Endothelial cell (in vitro differentiated cells): ENCODE data around the gene ENDOU. TPM values are rescaled to one million over a fixed set of nuclear protein-coding genes. Genes with fewer than 3 reads are reported as not detected.

ENCODE experiments used
- DNase-seq: peaks from one replicate; pipeline ENCODE4 v3.0.0; 2021; ENCODE audit warnings: low spot score
- H3K27ac Mint-ChIP-seq: one replicate; pipeline ENCODE4 v1.8.0; 2021; ENCODE audit warnings: mixed read lengths, inconsistent platforms; ENCODE audit not compliant: unreplicated experiment
- H3K27me3 Mint-ChIP-seq: one replicate; pipeline ENCODE4 v1.8.0; 2021; ENCODE audit warnings: mild to moderate bottlenecking, moderate library complexity, mixed read lengths, inconsistent platforms; ENCODE audit not compliant: unreplicated experiment
- H3K36me3 Mint-ChIP-seq: one replicate; pipeline ENCODE4 v1.8.0; 2021; ENCODE audit warnings: mild to moderate bottlenecking, low read depth, mixed read lengths, inconsistent platforms; ENCODE audit not compliant: unreplicated experiment
- H3K4me1 Mint-ChIP-seq: one replicate; pipeline ENCODE4 v1.8.0; 2021; ENCODE audit warnings: mild to moderate bottlenecking, mixed read lengths, inconsistent platforms; ENCODE audit not compliant: unreplicated experiment
- H3K4me3 Mint-ChIP-seq: one replicate; pipeline ENCODE4 v1.8.0; 2021; ENCODE audit warnings: mild to moderate bottlenecking, mixed read lengths, inconsistent platforms; ENCODE audit not compliant: unreplicated experiment
- H3K9me3 Mint-ChIP-seq: one replicate; pipeline ENCODE4 v1.8.0; 2021; ENCODE audit warnings: mixed read lengths, inconsistent platforms; ENCODE audit not compliant: unreplicated experiment
- long read RNA-seq: library from polyadenylated mRNA; unstranded; transcript quantifications from one replicate; pipeline ENCODE4 v2.0.0, GENCODE V29; 2020; ENCODE audit not compliant: unreplicated experiment
- total RNA-seq: library from RNA; stranded (reverse); fragmentation: NEBNext Ultra II Directional; extraction: Animal tissue kit (Norgen Biotek cat#: 25700); gene quantifications from one replicate; pipeline ENCODE4 v1.2.1, GENCODE V29; 2021; ENCODE audit not compliant: unreplicated experiment
- TF ChIP-seq, protein P1 (sequence below): fragments of 200-600 bp; sonication (generic); IDR thresholded peaks from one replicate; pipeline ENCODE4 v1.5.0; 2021; ENCODE audit warnings: antibody characterized with exemption; ENCODE audit not compliant: unreplicated experiment

The ENDOU gene, protein sequence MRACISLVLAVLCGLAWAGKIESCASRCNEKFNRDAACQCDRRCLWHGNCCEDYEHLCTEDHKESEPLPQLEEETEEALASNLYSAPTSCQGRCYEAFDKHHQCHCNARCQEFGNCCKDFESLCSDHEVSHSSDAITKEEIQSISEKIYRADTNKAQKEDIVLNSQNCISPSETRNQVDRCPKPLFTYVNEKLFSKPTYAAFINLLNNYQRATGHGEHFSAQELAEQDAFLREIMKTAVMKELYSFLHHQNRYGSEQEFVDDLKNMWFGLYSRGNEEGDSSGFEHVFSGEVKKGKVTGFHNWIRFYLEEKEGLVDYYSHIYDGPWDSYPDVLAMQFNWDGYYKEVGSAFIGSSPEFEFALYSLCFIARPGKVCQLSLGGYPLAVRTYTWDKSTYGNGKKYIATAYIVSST
- total RNA-seq = 1.6 TPM
- long read RNA-seq = 0 reads

DNA sequence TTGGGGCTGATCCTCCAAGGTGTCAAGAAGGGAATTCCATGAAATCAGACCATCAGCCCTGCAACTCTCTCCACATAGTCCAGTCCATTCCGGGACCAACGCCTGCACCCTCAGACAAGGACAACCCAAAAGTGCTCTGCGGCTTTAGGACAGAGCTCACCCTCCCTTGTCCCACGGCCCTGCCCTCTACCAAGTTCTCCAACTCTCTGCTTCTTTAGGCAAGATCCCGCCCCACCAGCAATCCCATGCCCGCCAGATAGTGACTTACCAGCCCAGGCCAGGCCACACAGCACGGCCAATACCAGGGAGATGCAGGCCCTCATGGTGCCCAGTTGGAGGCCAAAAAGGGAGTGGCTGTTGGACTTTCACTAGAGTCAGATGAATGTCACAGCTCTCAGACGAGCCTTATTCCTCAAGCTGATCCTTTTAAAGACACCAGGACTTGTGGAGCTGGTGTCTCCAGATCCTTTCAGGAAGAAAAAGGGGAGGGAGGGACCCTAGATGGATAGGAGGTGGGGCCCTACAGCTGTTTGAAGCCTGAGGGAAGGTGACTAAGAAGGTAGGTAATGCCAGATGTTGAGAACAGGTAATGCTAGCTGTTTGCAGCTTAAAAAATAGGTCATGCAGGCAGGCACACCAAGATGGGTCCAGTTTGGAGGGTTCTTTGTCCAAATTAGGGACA, at the start of gene ENDOU:
Gene ENDOU, minus strand, starts transcription at position 400 of the 682 bp plus-strand sequence. Its CDS starts 77 bp downstream, at position 323.
- H3K4me3 Mint-ChIP-seq = no peak within 1 kb of the TSS
- H3K4me1 Mint-ChIP-seq = peaks cover 6% of the 10 kb centered on the region
- H3K27ac Mint-ChIP-seq = no peak within 1 kb of the TSS
- peaks cover 12% of the 10 kb centered on the region for H3K27me3 Mint-ChIP-seq
- DNase-seq = no peak
- TF ChIP-seq, protein P1, sequence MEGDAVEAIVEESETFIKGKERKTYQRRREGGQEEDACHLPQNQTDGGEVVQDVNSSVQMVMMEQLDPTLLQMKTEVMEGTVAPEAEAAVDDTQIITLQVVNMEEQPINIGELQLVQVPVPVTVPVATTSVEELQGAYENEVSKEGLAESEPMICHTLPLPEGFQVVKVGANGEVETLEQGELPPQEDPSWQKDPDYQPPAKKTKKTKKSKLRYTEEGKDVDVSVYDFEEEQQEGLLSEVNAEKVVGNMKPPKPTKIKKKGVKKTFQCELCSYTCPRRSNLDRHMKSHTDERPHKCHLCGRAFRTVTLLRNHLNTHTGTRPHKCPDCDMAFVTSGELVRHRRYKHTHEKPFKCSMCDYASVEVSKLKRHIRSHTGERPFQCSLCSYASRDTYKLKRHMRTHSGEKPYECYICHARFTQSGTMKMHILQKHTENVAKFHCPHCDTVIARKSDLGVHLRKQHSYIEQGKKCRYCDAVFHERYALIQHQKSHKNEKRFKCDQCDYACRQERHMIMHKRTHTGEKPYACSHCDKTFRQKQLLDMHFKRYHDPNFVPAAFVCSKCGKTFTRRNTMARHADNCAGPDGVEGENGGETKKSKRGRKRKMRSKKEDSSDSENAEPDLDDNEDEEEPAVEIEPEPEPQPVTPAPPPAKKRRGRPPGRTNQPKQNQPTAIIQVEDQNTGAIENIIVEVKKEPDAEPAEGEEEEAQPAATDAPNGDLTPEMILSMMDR = no peak
- H3K36me3 Mint-ChIP-seq = peaks cover 14% of the 10 kb centered on the region
- no peaks in the 10 kb centered on the region for H3K9me3 Mint-ChIP-seq

DNA sequence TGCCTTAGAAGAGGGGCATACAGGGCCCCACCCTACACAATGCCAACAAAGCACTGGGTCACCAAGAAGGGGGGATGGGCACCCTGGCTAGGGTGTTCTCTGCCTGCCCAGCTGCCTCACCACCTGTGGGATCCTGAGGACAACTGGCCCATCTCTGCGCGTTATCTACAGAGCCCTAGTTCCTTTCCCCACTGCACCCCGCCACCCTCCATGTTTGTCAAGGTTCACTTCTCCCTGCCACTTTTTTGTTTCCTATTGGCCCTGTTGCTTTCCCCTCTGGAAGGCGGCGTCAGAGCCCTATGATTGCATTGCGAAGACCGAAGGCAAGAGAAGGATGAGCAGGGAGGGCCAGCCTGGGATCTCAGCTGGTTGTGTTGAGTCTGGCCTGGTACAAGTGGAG, 49.4 kb upstream of the ENDOU start:
- H3K4me3 Mint-ChIP-seq = peak overlapping the region; percentile 96
- peaks cover 55% of the 10 kb centered on the region for H3K4me1 Mint-ChIP-seq
- peaks cover 30% of the 10 kb centered on the region for H3K27me3 Mint-ChIP-seq
- TF ChIP-seq, protein P1 = no peak
- H3K27ac Mint-ChIP-seq = peak overlapping the region; percentile 30
- no peak for DNase-seq
- H3K9me3 Mint-ChIP-seq = no peaks in the 10 kb centered on the region
- H3K36me3 Mint-ChIP-seq = peaks cover 22% of the 10 kb centered on the region

DNA sequence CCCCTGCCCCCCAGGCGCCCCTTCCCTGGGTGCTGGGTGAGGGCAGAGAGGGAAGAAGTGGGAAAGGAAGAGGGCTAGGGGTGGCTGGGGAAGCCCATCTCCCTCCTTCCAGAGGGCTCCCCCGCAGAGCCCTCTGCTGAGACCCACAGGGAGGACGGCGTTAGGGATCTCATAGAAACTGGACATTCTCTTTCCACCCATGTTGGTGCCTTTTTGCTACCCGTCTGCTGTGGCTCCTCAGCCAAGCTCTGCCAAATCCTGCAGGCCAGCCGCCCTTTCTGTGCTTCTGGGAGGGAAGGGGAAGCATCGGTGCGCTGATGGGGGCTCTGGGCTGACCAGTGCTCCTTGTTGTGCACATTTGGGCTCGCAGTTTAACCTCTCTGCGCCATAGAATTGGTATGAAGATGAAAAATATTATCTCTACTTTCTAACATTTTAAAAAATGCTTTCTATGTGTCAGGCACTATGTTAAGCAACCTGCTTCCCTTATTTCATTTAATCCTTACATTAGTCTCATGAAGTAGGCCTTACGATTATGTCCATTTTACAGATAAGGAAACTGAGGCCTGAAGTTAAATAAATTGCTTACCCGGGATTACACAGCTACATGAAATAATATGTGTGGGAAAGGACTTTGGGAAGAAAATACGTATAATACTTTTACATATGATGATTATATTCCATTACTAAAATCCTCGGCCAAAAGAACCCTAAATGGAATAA, 48.7 kb upstream of the ENDOU start:
- Mint-ChIP-seq H3K27me3 (peaks cover 26% of the 10 kb centered on the region), H3K36me3 (peaks cover 22% of the 10 kb centered on the region), H3K27ac (peak overlapping the region; percentile 57), H3K9me3 (no peaks in the 10 kb centered on the region), H3K4me3 (peak overlapping the region; percentile 96), H3K4me1 (peaks cover 52% of the 10 kb centered on the region)
- TF ChIP-seq, protein P1 = no peak
- no peak for DNase-seq

DNA sequence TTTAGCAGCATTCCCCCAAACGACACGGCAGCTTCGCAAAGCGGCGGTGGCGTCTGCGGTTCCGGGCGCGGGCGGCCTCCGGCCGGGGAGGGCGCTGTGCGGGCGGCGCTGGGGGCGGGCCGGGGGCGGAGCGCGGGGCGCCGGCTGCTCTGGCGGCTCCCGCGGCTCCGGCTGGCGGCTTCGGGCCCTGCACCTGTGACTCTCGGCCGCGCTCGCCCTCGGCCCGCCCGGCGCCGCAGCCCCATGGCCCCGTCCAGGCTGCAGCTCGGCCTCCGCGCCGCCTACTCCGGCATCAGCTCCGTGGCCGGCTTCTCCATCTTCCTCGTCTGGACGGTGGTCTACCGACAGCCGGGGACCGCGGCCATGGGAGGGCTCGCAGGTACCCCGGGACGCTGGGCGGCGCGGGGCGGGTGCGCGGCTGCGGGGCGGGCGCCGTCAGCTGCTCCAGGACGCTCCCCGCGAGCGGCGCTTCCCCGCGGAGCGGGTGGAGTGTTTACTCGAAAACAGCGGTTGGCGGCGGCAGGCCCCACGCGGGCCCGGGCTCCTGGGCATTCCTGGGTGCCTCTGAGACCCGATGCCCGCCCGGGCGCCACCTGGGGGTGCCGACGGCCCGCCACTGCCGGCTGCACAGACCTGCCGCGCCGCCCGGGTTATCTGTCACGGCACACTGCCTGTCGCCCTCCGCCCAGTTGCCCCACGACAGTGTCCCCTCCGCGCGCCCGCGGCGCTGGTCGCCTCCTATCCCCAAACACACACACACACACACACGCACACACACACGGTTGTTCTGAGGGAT, 48.0 kb upstream of the ENDOU start, which contains the start of gene SLC48A1:
Gene SLC48A1, plus strand, starts transcription at position 177 of the 796 bp plus-strand sequence. Its CDS starts 67 bp downstream, at position 244.
- Mint-ChIP-seq H3K4me1 (peaks cover 46% of the 10 kb centered on the region), H3K36me3 (peaks cover 22% of the 10 kb centered on the region), H3K9me3 (no peaks in the 10 kb centered on the region), H3K27ac (peak within 1 kb of the TSS; percentile 86), H3K4me3 (peak within 1 kb of the TSS; percentile 96), H3K27me3 (peaks cover 24% of the 10 kb centered on the region)
- DNase-seq = peak; percentile 85
- TF ChIP-seq, protein P1 = no peak
